ENCODE data around the gene TEX54.
"Not testable (repeated sequence)": the region's sequence is repeated elsewhere in the genome, so short reads cannot be mapped to it uniquely, and the experiment has no call there.

Gene TEX54

DNA sequence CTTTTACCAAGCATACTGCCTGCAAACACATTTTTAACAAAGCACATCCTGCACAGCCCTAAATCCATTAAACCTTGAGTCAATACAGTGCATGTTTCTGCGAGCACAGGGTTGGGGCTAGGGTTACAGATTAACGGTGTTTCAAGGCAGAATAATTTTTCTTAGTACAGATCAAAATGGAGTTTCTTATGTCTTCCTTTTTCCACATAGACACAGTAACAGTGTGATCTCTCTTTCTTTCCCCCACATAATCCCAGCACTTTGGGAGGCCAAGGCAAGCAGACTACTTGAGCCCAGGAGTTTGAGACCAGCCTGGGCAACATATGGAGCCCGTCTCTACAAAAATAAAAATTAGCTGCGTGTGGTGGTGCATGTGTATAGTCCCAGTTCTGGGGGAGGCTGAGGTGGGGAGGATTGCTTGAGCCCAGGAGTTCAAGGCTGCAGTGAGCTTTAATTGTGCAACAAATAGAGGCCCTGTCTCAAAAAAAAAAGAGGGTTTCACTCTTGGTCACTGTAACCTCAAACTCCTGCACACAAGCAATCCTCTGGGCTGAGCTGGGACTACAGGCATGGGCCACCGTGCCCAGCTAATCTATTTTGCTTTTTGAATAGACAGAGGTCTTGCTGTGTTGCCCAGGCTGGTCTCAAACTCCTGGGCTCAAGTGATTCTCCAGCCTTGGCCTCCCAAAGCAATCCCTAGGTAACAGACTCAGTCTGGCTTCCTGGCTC, 28.4 kb upstream of the TEX54 start:
- no peak overlapping the region for H3K4me3 ChIP-seq (ENCODE audit: low read depth, low read length)
- TF ChIP-seq, protein P1, sequence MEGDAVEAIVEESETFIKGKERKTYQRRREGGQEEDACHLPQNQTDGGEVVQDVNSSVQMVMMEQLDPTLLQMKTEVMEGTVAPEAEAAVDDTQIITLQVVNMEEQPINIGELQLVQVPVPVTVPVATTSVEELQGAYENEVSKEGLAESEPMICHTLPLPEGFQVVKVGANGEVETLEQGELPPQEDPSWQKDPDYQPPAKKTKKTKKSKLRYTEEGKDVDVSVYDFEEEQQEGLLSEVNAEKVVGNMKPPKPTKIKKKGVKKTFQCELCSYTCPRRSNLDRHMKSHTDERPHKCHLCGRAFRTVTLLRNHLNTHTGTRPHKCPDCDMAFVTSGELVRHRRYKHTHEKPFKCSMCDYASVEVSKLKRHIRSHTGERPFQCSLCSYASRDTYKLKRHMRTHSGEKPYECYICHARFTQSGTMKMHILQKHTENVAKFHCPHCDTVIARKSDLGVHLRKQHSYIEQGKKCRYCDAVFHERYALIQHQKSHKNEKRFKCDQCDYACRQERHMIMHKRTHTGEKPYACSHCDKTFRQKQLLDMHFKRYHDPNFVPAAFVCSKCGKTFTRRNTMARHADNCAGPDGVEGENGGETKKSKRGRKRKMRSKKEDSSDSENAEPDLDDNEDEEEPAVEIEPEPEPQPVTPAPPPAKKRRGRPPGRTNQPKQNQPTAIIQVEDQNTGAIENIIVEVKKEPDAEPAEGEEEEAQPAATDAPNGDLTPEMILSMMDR (IDR thresholded peaks at IDR 0.05; ENCODE audit: low read depth, low read length, missing control alignments) = no peak
- DNase-seq (ENCODE audit: low read depth) = no peak

GRCh38 chr11:62859281-62859703, 26.7 kb upstream of the TEX54 start:
- not testable (repeated sequence) for DNase-seq (ENCODE audit: low read depth); H3K4me3 ChIP-seq (ENCODE audit: low read depth, low read length)

GRCh38 chr11:62858201-62858600, 25.6 kb upstream of the TEX54 start:
- peak overlapping the region; percentile 72 for H3K4me3 ChIP-seq (ENCODE audit: low read depth, low read length)
- no peak for DNase-seq (ENCODE audit: low read depth)
- TF ChIP-seq, protein P1 (IDR thresholded peaks at IDR 0.05; ENCODE audit: low read depth, low read length, missing control alignments) = no peak

DNA sequence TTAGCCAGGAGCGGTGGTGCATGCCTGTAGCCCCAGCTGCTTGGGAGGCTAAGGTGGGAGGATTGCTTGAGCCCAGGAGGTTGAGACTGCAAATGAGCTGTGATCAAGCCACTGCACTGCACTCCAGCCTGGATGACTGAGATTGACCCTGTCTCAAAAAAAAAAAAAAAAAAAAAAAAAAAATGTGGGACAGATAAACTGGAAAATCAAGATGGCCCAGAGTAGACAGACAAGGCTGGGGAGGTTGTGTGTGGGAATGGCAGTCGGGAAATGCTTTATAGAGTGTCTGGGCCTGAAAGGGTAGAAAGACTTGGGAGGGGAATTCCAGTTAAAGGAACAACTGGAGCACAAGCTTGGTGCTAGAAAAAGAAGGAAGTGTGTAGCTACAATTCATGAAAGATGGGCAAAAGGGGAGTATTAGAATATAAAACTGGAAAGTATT, 24.9 kb upstream of the TEX54 start:
- TF ChIP-seq, protein P1 (IDR thresholded peaks at IDR 0.05; ENCODE audit: low read depth, low read length, missing control alignments) = no peak
- peak overlapping the region; percentile 72 for H3K4me3 ChIP-seq (ENCODE audit: low read depth, low read length)
- no peak for DNase-seq (ENCODE audit: low read depth)

DNA sequence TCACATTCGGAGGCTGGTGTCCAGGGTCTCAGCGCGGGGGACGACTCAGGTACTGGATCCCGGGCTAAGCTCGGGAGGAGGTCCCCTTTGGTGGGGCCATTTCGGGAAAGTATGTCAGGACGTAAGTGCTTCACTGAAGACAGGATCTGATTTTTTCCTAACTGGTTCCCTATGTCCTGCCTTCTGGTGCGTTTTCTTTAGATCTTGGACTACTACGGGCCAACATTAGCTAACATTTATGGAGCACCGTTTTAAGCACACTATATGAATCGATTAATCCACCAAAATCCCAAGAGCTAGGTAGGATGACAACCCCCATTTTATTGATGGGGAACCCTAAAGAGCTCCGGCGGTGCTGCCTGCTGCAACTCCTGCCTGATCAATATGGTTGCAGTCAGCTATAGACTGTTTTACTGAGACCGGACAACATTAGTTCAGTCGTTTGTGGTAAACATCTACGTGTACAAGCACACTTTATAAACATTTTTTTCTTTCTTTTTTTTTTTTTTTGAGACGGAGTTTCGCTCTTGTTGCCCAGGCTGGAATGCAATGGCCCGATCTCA, 23.8 kb upstream of the TEX54 start:
- DNase-seq (ENCODE audit: low read depth) = no peak
- TF ChIP-seq, protein P1 (IDR thresholded peaks at IDR 0.05; ENCODE audit: low read depth, low read length, missing control alignments) = no peak
- H3K4me3 ChIP-seq (ENCODE audit: low read depth, low read length) = peak overlapping the region; percentile 72

DNA sequence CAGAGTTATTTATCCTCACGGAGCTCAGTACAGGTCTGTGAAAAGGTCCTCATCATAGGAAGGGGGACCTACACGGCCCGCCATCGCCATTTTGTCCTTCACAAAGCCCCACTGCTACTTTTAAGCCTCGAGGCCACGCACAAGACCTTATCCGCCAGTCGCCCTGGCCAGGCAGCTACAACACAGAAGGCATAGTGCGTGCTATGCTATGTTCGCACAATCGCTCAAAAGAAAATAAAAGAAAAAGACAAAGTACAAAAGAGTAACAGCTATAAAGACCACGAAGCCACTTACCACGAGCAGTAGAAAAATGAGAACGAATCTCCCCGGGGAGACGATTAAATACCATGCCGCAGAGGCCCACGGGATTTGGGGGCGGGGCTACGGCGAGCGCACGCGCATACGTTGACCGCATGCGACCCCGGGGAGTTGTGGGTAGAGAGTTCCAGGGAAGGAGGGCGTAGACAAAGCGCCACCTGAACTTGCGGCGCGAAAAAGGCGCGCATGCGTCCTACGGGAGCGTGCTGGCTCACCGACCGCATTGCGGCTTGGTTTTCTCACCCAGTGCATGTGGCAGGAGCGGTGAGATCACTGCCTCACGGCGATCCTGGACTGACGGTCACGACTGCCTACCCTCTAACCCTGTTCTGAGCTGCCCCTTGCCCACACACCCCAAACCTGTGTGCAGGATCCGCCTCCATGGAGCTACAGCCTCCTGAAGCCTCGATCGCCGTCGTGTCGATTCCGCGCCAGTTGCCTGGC, 23.1 kb upstream of the TEX54 start:
- TF ChIP-seq, protein P1 (IDR thresholded peaks at IDR 0.05; ENCODE audit: low read depth, low read length, missing control alignments) = no peak
- peak overlapping the region; percentile 95 for H3K4me3 ChIP-seq (ENCODE audit: low read depth, low read length)
- DNase-seq (ENCODE audit: low read depth) = peak; percentile 97

- H3K4me3 ChIP-seq (ENCODE audit: low read depth, low read length) = peak overlapping the region; percentile 95
- TF ChIP-seq, protein P1 (IDR thresholded peaks at IDR 0.05; ENCODE audit: low read depth, low read length, missing control alignments) = no peak
- no peak for DNase-seq (ENCODE audit: low read depth)
Measured at GRCh38 chr11:62854825-62855570, 22.4 kb upstream of the TEX54 start.
